ENCODE results near the gene WDR73.
"Not testable (repeated sequence)": the region's sequence is repeated elsewhere in the genome, so short reads cannot be mapped to it uniquely, and the experiment has no call there.

The WDR73 gene

GRCh38 chr15:84696757-84697156 lies 42.7 kb upstream of the WDR73 start:
- H3K4me3 Mint-ChIP-seq = no peak overlapping the region
- H3K4me1 Mint-ChIP-seq = no peaks in the 10 kb centered on the region
- peaks cover 32% of the 10 kb centered on the region for H3K36me3 Mint-ChIP-seq (ENCODE audit: low read depth)
- TF ChIP-seq CTCF (IDR thresholded peaks at IDR 0.05) = no peak
- no peaks in the 10 kb centered on the region for H3K27me3 Mint-ChIP-seq (ENCODE audit: low read depth, poor library complexity)
- no peak for DNase-seq
- H3K9me3 Mint-ChIP-seq = no peaks in the 10 kb centered on the region
- no peak overlapping the region for H3K27ac Mint-ChIP-seq

GRCh38 chr15:84690342-84690741 lies 36.3 kb upstream of the WDR73 start:
- peaks cover 69% of the 10 kb centered on the region for H3K36me3 Mint-ChIP-seq (ENCODE audit: low read depth)
- no peak for TF ChIP-seq CTCF (IDR thresholded peaks at IDR 0.05)
- H3K27me3 Mint-ChIP-seq (ENCODE audit: low read depth, poor library complexity) = no peaks in the 10 kb centered on the region
- H3K4me1 Mint-ChIP-seq = no peaks in the 10 kb centered on the region
- no peak overlapping the region for H3K27ac Mint-ChIP-seq
- peaks cover 4% of the 10 kb centered on the region for H3K9me3 Mint-ChIP-seq
- H3K4me3 Mint-ChIP-seq = no peak overlapping the region
- no peak for DNase-seq

GRCh38 chr15:84689858-84690257 lies 35.8 kb upstream of the WDR73 start:
- peaks cover 74% of the 10 kb centered on the region for H3K36me3 Mint-ChIP-seq (ENCODE audit: low read depth)
- peaks cover 4% of the 10 kb centered on the region for H3K9me3 Mint-ChIP-seq
- no peak for DNase-seq
- H3K27ac Mint-ChIP-seq = no peak overlapping the region
- no peaks in the 10 kb centered on the region for H3K27me3 Mint-ChIP-seq (ENCODE audit: low read depth, poor library complexity)
- TF ChIP-seq CTCF (IDR thresholded peaks at IDR 0.05) = no peak
- H3K4me3 Mint-ChIP-seq = no peak overlapping the region
- H3K4me1 Mint-ChIP-seq = no peaks in the 10 kb centered on the region

GRCh38 chr15:84686446-84686845 lies 32.4 kb upstream of the WDR73 start:
- H3K36me3 Mint-ChIP-seq (ENCODE audit: low read depth) = peaks cover 88% of the 10 kb centered on the region
- not testable (repeated sequence) for DNase-seq; H3K4me3 Mint-ChIP-seq; H3K27ac Mint-ChIP-seq; H3K9me3 Mint-ChIP-seq; H3K4me1 Mint-ChIP-seq; H3K27me3 Mint-ChIP-seq (ENCODE audit: low read depth, poor library complexity)

GRCh38 chr15:84685304-84685703 lies 31.2 kb upstream of the WDR73 start:
- no peak for DNase-seq
- Mint-ChIP-seq H3K27me3 (ENCODE audit: low read depth, poor library complexity) (no peaks in the 10 kb centered on the region), H3K36me3 (ENCODE audit: low read depth) (peaks cover 88% of the 10 kb centered on the region), H3K4me1 (no peaks in the 10 kb centered on the region), H3K27ac (no peak overlapping the region), H3K4me3 (no peak overlapping the region), H3K9me3 (peaks cover 3% of the 10 kb centered on the region)
- TF ChIP-seq CTCF (IDR thresholded peaks at IDR 0.05) = no peak

- no peak overlapping the region for H3K27ac Mint-ChIP-seq
- H3K36me3 Mint-ChIP-seq (ENCODE audit: low read depth) = peaks cover 91% of the 10 kb centered on the region
- no peaks in the 10 kb centered on the region for H3K9me3 Mint-ChIP-seq
- H3K4me3 Mint-ChIP-seq = no peak overlapping the region
- TF ChIP-seq CTCF (IDR thresholded peaks at IDR 0.05) = no peak
- no peaks in the 10 kb centered on the region for H3K27me3 Mint-ChIP-seq (ENCODE audit: low read depth, poor library complexity)
- no peak for DNase-seq
- no peaks in the 10 kb centered on the region for H3K4me1 Mint-ChIP-seq
Observed at GRCh38 chr15:84684092-84684491, 30.0 kb upstream of the WDR73 start.
